ENCODE results near the gene CSNK1A1L. TPM values are rescaled to one million over a fixed set of nuclear protein-coding genes. Genes with fewer than 3 reads are reported as not detected.
"Not testable (repeated sequence)": the region's sequence is repeated elsewhere in the genome, so short reads cannot be mapped to it uniquely, and the experiment has no call there.

CSNK1A1L gene
- total RNA-seq, 1 donor from 2014 or later, result not detected

- DNase-seq, result peak; percentile 94
Observed at GRCh38 chr13:37058910-37059847, 46.3 kb downstream of the CSNK1A1L start, which contains the start of gene SUPT20H. Gene SUPT20H, minus strand, starts transcription at chr13:37059688. Its CDS starts 8,198 bp downstream, at chr13:37051490.

GRCh38 chr13:37056228-37056627 is 49.2 kb downstream of the CSNK1A1L start:
- DNase-seq, result not testable (repeated sequence)

Other genes starting within 250 kb of the CSNK1A1L start
- 11.1 and 24.9 TPM in 2 replicates for gene SMAD9, start 185.4 kb downstream of the CSNK1A1L start, total RNA-seq
- 36.4 and 44.6 TPM in 2 replicates for gene ALG5, start 106.3 kb downstream of the CSNK1A1L start, total RNA-seq
- 26.9 and 46.9 TPM in 2 replicates for gene EXOSC8, start 104.9 kb downstream of the CSNK1A1L start, total RNA-seq
- gene SUPT20H, start 46.0 kb downstream of the CSNK1A1L start, total RNA-seq, result 44.6 and 49.0 TPM in 2 replicates